Body of pancreas (tissue), 4 donors: ENCODE measurements around the gene DIAPH3.

Experiments
- POLR2A ChIP-seq, 3 donors: fragments of 450-650 bp; IDR thresholded peaks; one replicate each; pipeline ENCODE4 v1.6.1; 2016; ENCODE audit warnings: antibody characterized with exemption in 3 of 3, mild to moderate bottlenecking in 2 of 3
- TF ChIP-seq, protein P1 (sequence below), 7 experiments: fragments of 450-650 bp in 4 of 7; fragments of 200-600 bp in 3 of 7; sonication (generic) in 3 of 7; IDR thresholded peaks; one replicate each; pipeline ENCODE4 v1.5.1; 2016 to 2019; ENCODE audit warnings: antibody characterized with exemption in 7 of 7

DNA sequence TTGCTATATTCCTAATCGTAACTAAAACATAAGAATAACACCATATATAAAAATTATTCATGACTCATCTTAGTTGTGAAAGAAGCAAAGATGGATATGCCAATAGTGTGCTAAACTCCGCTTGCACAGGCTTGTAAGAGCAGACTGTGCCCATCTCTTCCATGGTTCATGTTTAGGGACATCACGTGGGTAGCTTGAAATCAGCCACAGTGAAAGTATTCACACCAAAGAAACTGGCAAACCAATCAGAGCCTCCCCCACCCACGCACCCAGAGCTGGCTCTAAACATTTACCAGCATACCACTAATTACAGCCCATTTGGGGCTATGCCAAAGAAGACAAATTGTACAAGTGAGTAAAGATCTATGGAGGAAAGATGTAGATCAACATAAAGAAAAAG, 147.5 kb downstream of the DIAPH3 start:
- TF ChIP-seq, protein P1, sequence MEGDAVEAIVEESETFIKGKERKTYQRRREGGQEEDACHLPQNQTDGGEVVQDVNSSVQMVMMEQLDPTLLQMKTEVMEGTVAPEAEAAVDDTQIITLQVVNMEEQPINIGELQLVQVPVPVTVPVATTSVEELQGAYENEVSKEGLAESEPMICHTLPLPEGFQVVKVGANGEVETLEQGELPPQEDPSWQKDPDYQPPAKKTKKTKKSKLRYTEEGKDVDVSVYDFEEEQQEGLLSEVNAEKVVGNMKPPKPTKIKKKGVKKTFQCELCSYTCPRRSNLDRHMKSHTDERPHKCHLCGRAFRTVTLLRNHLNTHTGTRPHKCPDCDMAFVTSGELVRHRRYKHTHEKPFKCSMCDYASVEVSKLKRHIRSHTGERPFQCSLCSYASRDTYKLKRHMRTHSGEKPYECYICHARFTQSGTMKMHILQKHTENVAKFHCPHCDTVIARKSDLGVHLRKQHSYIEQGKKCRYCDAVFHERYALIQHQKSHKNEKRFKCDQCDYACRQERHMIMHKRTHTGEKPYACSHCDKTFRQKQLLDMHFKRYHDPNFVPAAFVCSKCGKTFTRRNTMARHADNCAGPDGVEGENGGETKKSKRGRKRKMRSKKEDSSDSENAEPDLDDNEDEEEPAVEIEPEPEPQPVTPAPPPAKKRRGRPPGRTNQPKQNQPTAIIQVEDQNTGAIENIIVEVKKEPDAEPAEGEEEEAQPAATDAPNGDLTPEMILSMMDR (IDR thresholded peaks at IDR 0.05), result no peak
- no peak for TF ChIP-seq POLR2A (IDR thresholded peaks at IDR 0.05)
